ENCODE measurements around the gene HSPA5. TPM values are rescaled to one million over a fixed set of nuclear protein-coding genes. Genes with fewer than 3 reads are reported as not detected.

Gene HSPA5
- total RNA-seq, 4 donors from 2014 or later = 39.9 to 69.3 (median 46.0) TPM

DNA sequence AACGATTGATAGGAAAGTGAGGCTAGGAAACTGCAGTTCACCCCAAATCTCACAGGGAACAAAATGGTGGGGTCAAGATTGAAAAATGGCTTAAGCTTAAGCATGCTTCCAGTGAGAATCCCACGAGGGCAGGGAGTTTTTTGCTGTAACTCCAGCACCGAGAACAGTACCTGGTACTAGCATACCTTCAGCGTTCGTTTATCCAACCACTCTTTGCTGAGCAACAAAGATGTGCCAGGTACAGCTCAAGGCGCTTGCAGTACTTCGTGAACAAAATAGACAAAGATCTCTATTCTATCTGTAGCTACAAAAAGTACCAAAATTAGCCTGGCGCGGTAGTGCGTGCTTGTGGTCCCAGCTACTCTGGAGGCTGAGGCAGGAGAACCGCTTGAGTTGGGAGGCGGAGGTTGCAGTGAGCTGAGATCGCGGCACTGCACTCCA is 50.8 kb downstream of the HSPA5 start:
- H3K27me3 ChIP-seq = no peaks in the 10 kb centered on the region
- H3K27ac ChIP-seq = peak overlapping the region; percentile 89 to 100 (median 98)
- in situ Hi-C loops (cut with MboI; ENCODE audit: low sequenced_read_pairs in 4 of 4) = no loop called here
- H3K4me1 ChIP-seq = peaks cover 39 to 44% of the 10 kb centered on the region in 2 donors
- TF ChIP-seq, protein P1, sequence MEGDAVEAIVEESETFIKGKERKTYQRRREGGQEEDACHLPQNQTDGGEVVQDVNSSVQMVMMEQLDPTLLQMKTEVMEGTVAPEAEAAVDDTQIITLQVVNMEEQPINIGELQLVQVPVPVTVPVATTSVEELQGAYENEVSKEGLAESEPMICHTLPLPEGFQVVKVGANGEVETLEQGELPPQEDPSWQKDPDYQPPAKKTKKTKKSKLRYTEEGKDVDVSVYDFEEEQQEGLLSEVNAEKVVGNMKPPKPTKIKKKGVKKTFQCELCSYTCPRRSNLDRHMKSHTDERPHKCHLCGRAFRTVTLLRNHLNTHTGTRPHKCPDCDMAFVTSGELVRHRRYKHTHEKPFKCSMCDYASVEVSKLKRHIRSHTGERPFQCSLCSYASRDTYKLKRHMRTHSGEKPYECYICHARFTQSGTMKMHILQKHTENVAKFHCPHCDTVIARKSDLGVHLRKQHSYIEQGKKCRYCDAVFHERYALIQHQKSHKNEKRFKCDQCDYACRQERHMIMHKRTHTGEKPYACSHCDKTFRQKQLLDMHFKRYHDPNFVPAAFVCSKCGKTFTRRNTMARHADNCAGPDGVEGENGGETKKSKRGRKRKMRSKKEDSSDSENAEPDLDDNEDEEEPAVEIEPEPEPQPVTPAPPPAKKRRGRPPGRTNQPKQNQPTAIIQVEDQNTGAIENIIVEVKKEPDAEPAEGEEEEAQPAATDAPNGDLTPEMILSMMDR (IDR thresholded peaks at IDR 0.05 in 4 of 5, conservative IDR thresholded peaks at IDR 0.05 in 1 of 5) = no peak
- no peak for TF ChIP-seq POLR2A (IDR thresholded peaks at IDR 0.05)
- no peaks in the 10 kb centered on the region for H3K36me3 ChIP-seq
- intact Hi-C loops (cut with DNase I; ENCODE audit: low total_unique reads) = no loop called here
- H3K4me3 ChIP-seq = peak overlapping the region; percentile 70 to 100 (median 97)
- ATAC-seq = no peak
- DNase-seq = no peak
- no peaks in the 10 kb centered on the region for H3K9me3 ChIP-seq

DNA sequence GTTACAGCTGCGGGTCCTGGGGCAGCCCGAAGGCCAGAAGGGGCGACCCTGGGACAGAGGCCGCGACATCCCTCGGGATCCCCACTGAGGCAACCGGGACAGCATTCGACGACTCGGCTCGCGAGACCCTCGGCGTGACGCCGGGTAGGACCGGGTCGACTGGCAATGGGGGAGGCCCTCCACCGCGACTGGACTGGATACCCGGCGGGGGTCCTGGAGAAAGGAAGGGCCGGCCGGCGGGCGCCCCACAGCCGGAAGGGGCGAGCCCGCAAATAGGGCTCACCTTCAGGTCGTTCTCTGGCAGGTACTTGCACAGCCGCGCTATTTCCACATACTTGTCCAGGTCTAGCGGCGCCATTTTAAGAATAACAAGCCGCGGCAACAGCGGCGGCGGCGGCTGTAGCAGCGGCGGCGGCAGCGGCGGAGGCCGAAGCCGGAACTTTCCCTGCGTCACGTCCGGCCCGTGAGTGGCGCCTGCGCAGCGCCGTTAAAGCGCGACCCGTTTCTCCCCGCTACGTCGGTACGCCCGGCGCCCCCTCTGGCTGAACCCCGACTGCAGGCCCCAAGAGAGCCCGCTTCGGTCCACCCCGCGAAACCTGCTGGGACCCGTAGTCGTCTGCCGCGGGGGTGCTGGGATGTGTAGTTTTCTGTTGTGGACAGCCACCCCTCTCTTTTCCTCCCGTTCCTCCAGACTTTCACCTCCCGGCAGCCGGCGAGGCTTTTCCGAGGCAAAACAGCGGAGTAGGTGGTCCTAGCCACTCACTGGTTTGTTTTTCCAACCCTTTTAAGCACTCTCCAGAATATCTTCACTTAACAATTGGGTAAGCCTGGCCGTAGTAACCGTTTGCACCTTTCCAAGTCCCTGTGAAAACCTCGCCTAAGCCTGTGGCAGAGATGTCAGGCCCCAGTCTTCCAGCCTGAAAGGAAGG is 51.5 kb downstream of the HSPA5 start, which contains the start of gene PPP6C:
Gene PPP6C, minus strand, starts transcription at position 443 of the 929 bp plus-strand sequence. Its CDS starts 85 bp downstream, at position 358.
- no peaks in the 10 kb centered on the region for H3K36me3 ChIP-seq
- peaks cover 39 to 44% of the 10 kb centered on the region in 2 donors for H3K4me1 ChIP-seq
- in situ Hi-C loops (cut with MboI; ENCODE audit: low sequenced_read_pairs in 4 of 4) (no loop called here), intact Hi-C loops (cut with DNase I; ENCODE audit: low total_unique reads) (loop anchor here (1.0 to 10.0 kb wide), 3 partner anchors 53 to 325 kb away; partner anchors contain the start of genes ARPC5L, GOLGA1, HSPA5 and RPL35)
- DNase-seq = peak; percentile 96 to 98
- H3K4me3 ChIP-seq = peak within 1 kb of the TSS; percentile 70 to 100 (median 97)
- TF ChIP-seq POLR2A (IDR thresholded peaks at IDR 0.05) = peak; percentile 93 to 96
- TF ChIP-seq, protein P1 (IDR thresholded peaks at IDR 0.05 in 4 of 5, conservative IDR thresholded peaks at IDR 0.05 in 1 of 5) = peak in 4 of 5 experiments; percentile 68 to 75 (median 70)
- H3K27me3 ChIP-seq = no peaks in the 10 kb centered on the region
- peak within 1 kb of the TSS; percentile 89 to 100 (median 98) for H3K27ac ChIP-seq
- H3K9me3 ChIP-seq = no peaks in the 10 kb centered on the region
- ATAC-seq = peak; percentile 91 to 94

DNA sequence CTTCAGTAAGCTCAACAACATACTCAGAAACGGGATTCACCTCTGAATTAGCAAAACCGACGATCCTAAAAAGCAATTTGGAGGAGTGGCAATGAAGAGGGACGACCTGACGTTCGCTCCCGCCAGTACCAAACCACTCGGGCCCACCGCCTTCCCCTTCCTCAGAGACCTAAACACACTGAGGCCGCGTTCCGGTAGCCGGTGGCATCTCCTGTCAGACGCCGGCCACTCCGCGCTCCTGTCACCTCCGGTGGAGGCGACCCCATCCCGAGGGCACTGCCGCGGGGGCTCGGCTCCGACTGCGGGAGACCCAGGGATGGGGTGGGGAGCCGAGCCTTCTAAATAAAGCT is 52.2 kb downstream of the HSPA5 start:
- Histone ChIP-seq H3K27me3 (no peaks in the 10 kb centered on the region), H3K27ac (peak overlapping the region; percentile 89 to 100 (median 98)), H3K4me1 (peaks cover 44 to 50% of the 10 kb centered on the region in 2 donors), H3K4me3 (peak overlapping the region; percentile 70 to 100 (median 97)), H3K36me3 (no peaks in the 10 kb centered on the region), H3K9me3 (no peaks in the 10 kb centered on the region)
- intact Hi-C loops (cut with DNase I; ENCODE audit: low total_unique reads) = loop anchor here (1.0 to 10.0 kb wide), 3 partner anchors 53 to 324 kb away; partner anchors contain the start of genes ARPC5L, GOLGA1, HSPA5 and RPL35
- peak; percentile 16 to 21 for ATAC-seq
- no peak for TF ChIP-seq POLR2A (IDR thresholded peaks at IDR 0.05)
- TF ChIP-seq, protein P1 (IDR thresholded peaks at IDR 0.05 in 4 of 5, conservative IDR thresholded peaks at IDR 0.05 in 1 of 5) = no peak
- in situ Hi-C loops (cut with MboI; ENCODE audit: low sequenced_read_pairs in 4 of 4) = no loop called here
- peak in 1 of 2 donors; percentile 38 for DNase-seq

Other genes starting within 250 kb of the HSPA5 start
- 1 to 10 TPM; 1.1 to 4.7 (median 3.4) TPM for gene SCAI, start 97.8 kb downstream of the HSPA5 start, total RNA-seq
- 10 to 100 TPM; 49.4 to 80.6 (median 73.6) TPM for gene PPP6C, start 51.5 kb downstream of the HSPA5 start, total RNA-seq
- gene RABEPK, start 40.8 kb downstream of the HSPA5 start, total RNA-seq = 10 to 100 TPM in 3 of 4 donors, 1 to 10 TPM in 1; 8.7 to 15.0 (median 13.4) TPM
- 10 to 100 TPM; 46.9 to 66.8 (median 53.6) TPM for gene GAPVD1, start 20.5 kb upstream of the HSPA5 start, total RNA-seq

Measured in gastrocnemius medialis (tissue), 4 donors.